Esophagus (tissue), 2 donors: ENCODE data around the gene CYB5R3. TPM values are rescaled to one million over a fixed set of nuclear protein-coding genes. Genes with fewer than 3 reads are reported as not detected.
"Not testable (repeated sequence)": the region's sequence is repeated elsewhere in the genome, so short reads cannot be mapped to it uniquely, and the experiment has no call there.

Experiments used
- H3K27ac ChIP-seq, 2 donors: one replicate each; pipeline ENCODE4 v1.5.1; 2013; ENCODE audit warnings: low read depth in 2 of 2, mild to moderate bottlenecking in 2 of 2, inconsistent platforms in 1 of 2, low read length in 1 of 2, moderate library complexity in 1 of 2
- H3K27me3 ChIP-seq, 2 donors: one replicate each; pipeline ENCODE4 v1.6.1; 2013; ENCODE audit warnings: low read length in 2 of 2, control low read depth in 1 of 2, mild to moderate bottlenecking in 1 of 2; ENCODE audit not compliant: insufficient read depth in 2 of 2, control insufficient read depth in 1 of 2
- H3K36me3 ChIP-seq, 2 donors: one replicate each; pipeline ENCODE4 v1.6.1; 2013; ENCODE audit warnings: low read length in 1 of 2; ENCODE audit not compliant: control insufficient read depth in 2 of 2, insufficient read depth in 2 of 2
- H3K4me1 ChIP-seq, 2 donors: one replicate each; pipeline ENCODE4 v1.6.1; 2013; ENCODE audit warnings: low read length in 1 of 2; ENCODE audit not compliant: control insufficient read depth in 2 of 2, insufficient read depth in 2 of 2
- H3K4me3 ChIP-seq, 2 donors: one replicate each; pipeline ENCODE4 v1.5.1; 2013; ENCODE audit warnings: low read length in 2 of 2, mild to moderate bottlenecking in 2 of 2, low read depth in 1 of 2, moderate library complexity in 1 of 2
- H3K9me3 ChIP-seq, 2 donors: one replicate each; pipeline ENCODE4 v1.6.1; 2013; ENCODE audit warnings: mild to moderate bottlenecking in 2 of 2, low read depth in 1 of 2, low read length in 1 of 2, moderate library complexity in 1 of 2; ENCODE audit not compliant: control insufficient read depth in 2 of 2, insufficient read depth in 1 of 2
- WGBS, 2 donors: extraction: QIAGEN DNeasy Blood & Tissue Kit; methylation state at CpG; one replicate each; pipeline ENCODE4 v1.1.7; 2013; 5-methylcytosine and 5-hydroxymethylcytosine counted together
- polyA plus RNA-seq, 2 donors: library from polyadenylated mRNA; stranded (reverse); fragments of 200-250 nt; gene quantifications; one replicate each; pipeline ENCODE4 v1.2.3, GENCODE V29; 2013
- donor health status: healthy with polysubstance abuse.
- donor health status: Bipolar disorder and iron deficiency.

Gene CYB5R3
- polyA plus RNA-seq, 2 donors = 52.7 to 112 TPM

- peaks cover 15 to 41% of the 10 kb centered on the region in 2 donors for H3K36me3 ChIP-seq
- H3K27me3 ChIP-seq, H3K9me3 ChIP-seq, H3K4me1 ChIP-seq: not testable (repeated sequence)
- H3K4me3 ChIP-seq = peak overlapping the region; percentile 80 to 84
- H3K27ac ChIP-seq = peak overlapping the region; percentile 47 to 78
- WGBS, 2 donors = 0 to 4% methylated on average over 5 to 14 of the region's 22 CpGs
Measured at GRCh38 chr22:42581194-42581761, 67.9 kb downstream of the CYB5R3 start.

GRCh38 chr22:42580040-42580439 lies 69.2 kb downstream of the CYB5R3 start:
- H3K4me3 ChIP-seq, H3K9me3 ChIP-seq, H3K4me1 ChIP-seq, H3K27me3 ChIP-seq, H3K27ac ChIP-seq: not testable (repeated sequence)
- H3K36me3 ChIP-seq = peaks cover 9 to 30% of the 10 kb centered on the region in 2 donors
- 80 to 86% methylated on average over 3 of the region's 4 CpGs for WGBS, 2 donors

GRCh38 chr22:42577623-42578240 lies 71.5 kb downstream of the CYB5R3 start:
- 88 to 91% methylated on average over 15 of the region's 15 CpGs for WGBS, 2 donors
- H3K27ac ChIP-seq = no peak overlapping the region
- no peaks in the 10 kb centered on the region for H3K27me3 ChIP-seq
- H3K9me3 ChIP-seq = no peaks in the 10 kb centered on the region
- H3K4me3 ChIP-seq = no peak overlapping the region
- peaks cover 0 to 26% of the 10 kb centered on the region in 2 donors for H3K36me3 ChIP-seq
- H3K4me1 ChIP-seq = no peaks in the 10 kb centered on the region

- 93 to 95% methylated on average over 8 of the region's 9 CpGs for WGBS, 2 donors
- H3K4me3 ChIP-seq, H3K4me1 ChIP-seq, H3K27ac ChIP-seq, H3K9me3 ChIP-seq, H3K27me3 ChIP-seq: not testable (repeated sequence)
- H3K36me3 ChIP-seq = peaks cover 0 to 26% of the 10 kb centered on the region in 2 donors
Measured at GRCh38 chr22:42577141-42577540, 72.1 kb downstream of the CYB5R3 start.

- H3K27me3 ChIP-seq, H3K4me3 ChIP-seq, H3K9me3 ChIP-seq, H3K4me1 ChIP-seq, H3K27ac ChIP-seq: not testable (repeated sequence)
- H3K36me3 ChIP-seq = peaks cover 5 to 28% of the 10 kb centered on the region in 2 donors
- 84 to 93% methylated on average over 21 to 30 of the region's 30 CpGs for WGBS, 2 donors
Measured at GRCh38 chr22:42575996-42576574, 73.1 kb downstream of the CYB5R3 start.

GRCh38 chr22:42574468-42574867 lies 74.7 kb downstream of the CYB5R3 start:
- H3K4me1 ChIP-seq, H3K9me3 ChIP-seq, H3K27me3 ChIP-seq, H3K4me3 ChIP-seq, H3K27ac ChIP-seq: not testable (repeated sequence)
- 90 to 91% methylated on average over 14 to 16 of the region's 21 CpGs for WGBS, 2 donors
- peaks cover 5 to 26% of the 10 kb centered on the region in 2 donors for H3K36me3 ChIP-seq

GRCh38 chr22:42574046-42574445 lies 75.1 kb downstream of the CYB5R3 start:
- not testable (repeated sequence) for H3K27me3 ChIP-seq, H3K27ac ChIP-seq, H3K4me3 ChIP-seq, H3K4me1 ChIP-seq, H3K9me3 ChIP-seq
- H3K36me3 ChIP-seq = peaks cover 5 to 26% of the 10 kb centered on the region in 2 donors
- 82 to 100% methylated on average over 1 of the region's 1 CpG for WGBS, 2 donors

- H3K36me3 ChIP-seq = peaks cover 5 to 11% of the 10 kb centered on the region in 2 donors
- not testable (repeated sequence) for H3K27me3 ChIP-seq, H3K27ac ChIP-seq, H3K4me1 ChIP-seq, H3K4me3 ChIP-seq, H3K9me3 ChIP-seq
- 89% methylated on average over 9 to 12 of the region's 12 CpGs for WGBS, 2 donors
Measured at GRCh38 chr22:42571068-42571467, 78.1 kb downstream of the CYB5R3 start.

- 77% methylated on average over 9 of the region's 9 CpGs for WGBS, 2 donors
- peaks cover 5 to 11% of the 10 kb centered on the region in 2 donors for H3K36me3 ChIP-seq
Measured at GRCh38 chr22:42570580-42570979, 78.6 kb downstream of the CYB5R3 start.

GRCh38 chr22:42567950-42568349 lies 81.2 kb downstream of the CYB5R3 start:
- H3K36me3 ChIP-seq, H3K27ac ChIP-seq, H3K4me3 ChIP-seq, H3K4me1 ChIP-seq, H3K27me3 ChIP-seq, H3K9me3 ChIP-seq: not testable (repeated sequence)
- 71 to 75% methylated on average over 5 of the region's 6 CpGs for WGBS, 2 donors

More at GRCh38 chr22:42570580-42570979, 78.6 kb downstream of the CYB5R3 start:
- H3K9me3 ChIP-seq, H3K4me1 ChIP-seq, H3K4me3 ChIP-seq, H3K27me3 ChIP-seq, H3K27ac ChIP-seq: not testable (repeated sequence)
